CD14-positive monocyte (primary cell): Measurements from ENCODE around the gene AHNAK2. TPM values are rescaled to one million over a fixed set of nuclear protein-coding genes. Genes with fewer than 3 reads are reported as not detected.

Experiments
- DNase-seq, 3 donors: peaks; one replicate each; pipeline ENCODE4 v3.0.0-alpha.2; 2011 to 2022
- H2AFZ ChIP-seq: 2 replicates; pipeline ENCODE4 v1.6.0; 2012; ENCODE audit warnings: mild to moderate bottlenecking, low read depth, low read length, inconsistent platforms; ENCODE audit not compliant: insufficient read depth, poor library complexity, severe bottlenecking
- H3K27ac ChIP-seq, 2 donors: 1 replicate in 1 of 2; 2 replicates in 1 of 2; pipeline ENCODE4 v1.5.1; 2012 to 2013; ENCODE audit warnings: low read length in 2 of 2, control low read depth in 1 of 2, inconsistent platforms in 1 of 2, low read depth in 1 of 2, mild to moderate bottlenecking in 1 of 2
- H3K27me3 ChIP-seq, 2 donors: one replicate each; pipeline versions ENCODE4 v1.6.0 to v1.6.1; 2011 to 2013; ENCODE audit warnings: low read length in 2 of 2; ENCODE audit not compliant: control insufficient read depth in 2 of 2, insufficient read depth in 2 of 2
- H3K36me3 ChIP-seq, 2 donors: replicated peaks in 1 of 2; 1 replicate in 1 of 2; 2 replicates in 1 of 2; pipeline versions ENCODE4 v1.5.1 to v1.6.1; 2012 to 2013; ENCODE audit warnings: low read length in 2 of 2, control low read depth in 1 of 2, inconsistent platforms in 1 of 2, mild to moderate bottlenecking in 1 of 2; ENCODE audit not compliant: insufficient read depth in 2 of 2, control insufficient read depth in 1 of 2
- H3K4me1 ChIP-seq, 2 donors: 1 replicate in 1 of 2; 2 replicates in 1 of 2; pipeline versions ENCODE4 v1.5.1 to v1.6.1; 2012 to 2013; ENCODE audit warnings: low read length in 2 of 2, control low read depth in 1 of 2, inconsistent platforms in 1 of 2, mild to moderate bottlenecking in 1 of 2, moderate library complexity in 1 of 2; ENCODE audit not compliant: insufficient read depth in 2 of 2, control insufficient read depth in 1 of 2
- H3K4me2 ChIP-seq: replicated peaks from 2 replicates; pipeline ENCODE3; 2012; ENCODE audit warnings: low read length, moderate library complexity, mild to moderate bottlenecking; ENCODE audit not compliant: poor library complexity, severe bottlenecking; ENCODE audit errors: extremely low read depth
- H3K4me3 ChIP-seq, 3 experiments: fragments of 200-600 bp in 1 of 3; sonication (generic) in 1 of 3; replicated peaks in 1 of 3; 1 replicate in 2 of 3; 2 replicates in 1 of 3; pipeline ENCODE4 v1.5.1; 2011 to 2013; ENCODE audit warnings: low read length in 3 of 3, mild to moderate bottlenecking in 3 of 3, control low read depth in 2 of 3, low read depth in 2 of 3, inconsistent platforms in 1 of 3, moderate library complexity in 1 of 3
- H3K79me2 ChIP-seq: 2 replicates; pipeline ENCODE4 v1.6.0; 2012; ENCODE audit warnings: mild to moderate bottlenecking, control low read depth, inconsistent platforms, low read length, moderate library complexity; ENCODE audit not compliant: insufficient read depth
- H3K9ac ChIP-seq: 2 replicates; pipeline ENCODE4 v1.6.0; 2017; ENCODE audit warnings: low read length, mild to moderate bottlenecking; ENCODE audit not compliant: insufficient read depth, poor library complexity, severe bottlenecking
- H3K9me3 ChIP-seq, 2 donors: replicated peaks in 1 of 2; 1 replicate in 1 of 2; 2 replicates in 1 of 2; pipeline versions ENCODE4 v1.5.1 to v1.6.1; 2012 to 2013; ENCODE audit warnings: low read length in 2 of 2, control low read depth in 1 of 2; ENCODE audit not compliant: control insufficient read depth in 1 of 2, insufficient read depth in 1 of 2
- H4K20me1 ChIP-seq: 2 replicates; pipeline ENCODE4 v1.6.0; 2012; ENCODE audit warnings: mild to moderate bottlenecking, low read length, control low read depth, moderate library complexity; ENCODE audit not compliant: insufficient read depth
- H3K27ac Mint-ChIP-seq, 7 donors: one replicate each; pipeline ENCODE4 v1.8.0; 2020; ENCODE audit warnings: mild to moderate bottlenecking in 7 of 7, mixed read lengths in 7 of 7, moderate library complexity in 6 of 7, inconsistent platforms in 2 of 7
- H3K27me3 Mint-ChIP-seq, 3 donors: one replicate each; pipeline ENCODE4 v1.8.0; 2021 to 2022; ENCODE audit warnings: low read depth in 3 of 3, mild to moderate bottlenecking in 3 of 3, mixed read lengths in 3 of 3, moderate library complexity in 3 of 3, inconsistent platforms in 1 of 3
- H3K36me3 Mint-ChIP-seq, 2 donors: one replicate each; pipeline ENCODE4 v1.8.0; 2020; ENCODE audit warnings: mixed read lengths in 2 of 2, inconsistent platforms in 1 of 2, mild to moderate bottlenecking in 1 of 2
- H3K4me1 Mint-ChIP-seq: one replicate; pipeline ENCODE4 v1.8.0; 2020; ENCODE audit warnings: mild to moderate bottlenecking, mixed read lengths
- H3K4me3 Mint-ChIP-seq, 2 donors: one replicate each; pipeline ENCODE4 v1.8.0; 2020; ENCODE audit warnings: mild to moderate bottlenecking in 2 of 2, mixed read lengths in 2 of 2, moderate library complexity in 1 of 2
- H3K9me3 Mint-ChIP-seq, 7 donors: one replicate each; pipeline ENCODE4 v1.8.0; 2020 to 2022; ENCODE audit warnings: mixed read lengths in 7 of 7, mild to moderate bottlenecking in 6 of 7, moderate library complexity in 6 of 7, inconsistent platforms in 2 of 7
- WGBS: methylation state at CpG from one replicate; pipeline ENCODE4 v1.1.5; 2013; ENCODE audit warnings: missing lambda C conversion rate; ENCODE audit not compliant: insufficient coverage; 5-methylcytosine and 5-hydroxymethylcytosine counted together
- intact Hi-C, 2 donors: fragments of 100-400 bp; cut with micrococcal nuclease; formaldehyde crosslinking; loops; one replicate each; pipeline versions ENCODE4 v1.15.0 to v1.15.1; 2023
- polyA plus RNA-seq, 3 donors: library from polyadenylated mRNA; depleted of rRNA in 1 of 3; unstranded in 2 of 3; stranded (reverse) in 1 of 3; fragments of 300-500 nt in 2 of 3; fragments of >200 nt in 1 of 3; fragmentation: Illumina TruSeq in 2 of 3; gene quantifications; 1 replicate in 2 of 3; 2 replicates in 1 of 3; pipeline ENCODE4 v1.2.3, GENCODE V29; 2012 to 2021
- TF ChIP-seq, protein P1 (sequence below): fragments of 200-600 bp; IDR thresholded peaks from one replicate; pipeline ENCODE4 v1.8.0; 2022; ENCODE audit warnings: antibody characterized with exemption, mild to moderate bottlenecking

AHNAK2 gene
- polyA plus RNA-seq, 3 donors = 0.01 TPM; not detected in 2

DNA sequence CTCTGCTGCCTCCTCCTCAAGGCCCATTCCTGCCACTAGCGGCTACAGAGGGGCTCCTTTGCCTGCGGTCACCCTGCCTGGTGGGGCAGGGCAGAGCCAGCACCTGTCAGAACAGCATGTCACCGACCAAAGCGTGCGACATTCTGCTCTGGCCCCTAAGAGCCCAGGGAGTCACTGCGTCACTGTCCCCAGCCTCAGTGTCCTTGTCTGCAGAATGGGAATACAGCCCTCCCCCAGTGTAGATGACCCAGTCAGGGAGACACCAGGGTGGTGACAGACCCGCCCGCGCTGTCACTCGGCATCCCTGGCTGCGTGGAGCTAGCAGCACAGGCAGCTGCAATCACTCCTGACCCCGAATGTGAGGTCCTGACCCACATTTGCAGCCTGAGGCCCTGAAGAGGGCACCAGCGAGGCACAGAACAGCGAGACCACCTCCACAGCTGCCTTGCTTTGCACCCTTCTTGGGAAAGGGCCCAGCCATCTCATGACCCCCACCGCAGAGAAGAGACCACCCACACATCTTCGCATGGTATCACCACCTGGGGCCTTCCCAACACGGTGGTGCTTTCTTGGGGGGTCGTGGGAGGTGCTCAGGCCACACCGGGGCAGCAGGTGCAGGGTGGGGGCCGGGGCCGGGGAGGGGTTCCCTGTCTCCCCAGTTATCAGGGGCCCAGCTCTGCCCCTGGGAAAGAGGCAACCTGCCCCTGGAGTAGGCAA lies 2.5 kb downstream of the AHNAK2 start:
- Mint-ChIP-seq H3K36me3 (peaks cover 2 to 3% of the 10 kb centered on the region in 2 donors), H3K27ac (peak overlapping the region in 2 of 7 donors; percentile 46 to 58), H3K27me3 (peaks cover 37 to 43% (median 38%) of the 10 kb centered on the region in 3 donors), H3K4me1 (peaks cover 17% of the 10 kb centered on the region), H3K9me3 (peaks cover 0 to 14% (median 3%) of the 10 kb centered on the region in 7 donors), H3K4me3 (peak overlapping the region in 1 of 2 donors; percentile 59)
- peak in 1 of 3 donors; percentile 8 for DNase-seq
- intact Hi-C loops = loop anchor here (1.0 to 5.0 kb wide), 4 partner anchors 42 to 207 kb away; partner anchors contain the start of gene NUDT14 (in 1 of the 2)
- Histone ChIP-seq H3K9ac (no peak overlapping the region), H3K27ac (no peak overlapping the region), H3K9me3 (no peaks in the 10 kb centered on the region), H3K36me3 (no peaks in the 10 kb centered on the region), H3K4me1 (peaks cover 5 to 24% of the 10 kb centered on the region in 2 donors), H3K27me3 (peaks cover 10 to 34% of the 10 kb centered on the region in 2 donors), H3K4me2 (no peak overlapping the region), H3K4me3 (no peak overlapping the region), H3K79me2 (no peaks in the 10 kb centered on the region), H4K20me1 (no peaks in the 10 kb centered on the region), H2AFZ (no peak overlapping the region)
- WGBS = 49% methylated on average over 20 of the region's 21 CpGs
- TF ChIP-seq, protein P1, sequence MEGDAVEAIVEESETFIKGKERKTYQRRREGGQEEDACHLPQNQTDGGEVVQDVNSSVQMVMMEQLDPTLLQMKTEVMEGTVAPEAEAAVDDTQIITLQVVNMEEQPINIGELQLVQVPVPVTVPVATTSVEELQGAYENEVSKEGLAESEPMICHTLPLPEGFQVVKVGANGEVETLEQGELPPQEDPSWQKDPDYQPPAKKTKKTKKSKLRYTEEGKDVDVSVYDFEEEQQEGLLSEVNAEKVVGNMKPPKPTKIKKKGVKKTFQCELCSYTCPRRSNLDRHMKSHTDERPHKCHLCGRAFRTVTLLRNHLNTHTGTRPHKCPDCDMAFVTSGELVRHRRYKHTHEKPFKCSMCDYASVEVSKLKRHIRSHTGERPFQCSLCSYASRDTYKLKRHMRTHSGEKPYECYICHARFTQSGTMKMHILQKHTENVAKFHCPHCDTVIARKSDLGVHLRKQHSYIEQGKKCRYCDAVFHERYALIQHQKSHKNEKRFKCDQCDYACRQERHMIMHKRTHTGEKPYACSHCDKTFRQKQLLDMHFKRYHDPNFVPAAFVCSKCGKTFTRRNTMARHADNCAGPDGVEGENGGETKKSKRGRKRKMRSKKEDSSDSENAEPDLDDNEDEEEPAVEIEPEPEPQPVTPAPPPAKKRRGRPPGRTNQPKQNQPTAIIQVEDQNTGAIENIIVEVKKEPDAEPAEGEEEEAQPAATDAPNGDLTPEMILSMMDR = no peak

DNA sequence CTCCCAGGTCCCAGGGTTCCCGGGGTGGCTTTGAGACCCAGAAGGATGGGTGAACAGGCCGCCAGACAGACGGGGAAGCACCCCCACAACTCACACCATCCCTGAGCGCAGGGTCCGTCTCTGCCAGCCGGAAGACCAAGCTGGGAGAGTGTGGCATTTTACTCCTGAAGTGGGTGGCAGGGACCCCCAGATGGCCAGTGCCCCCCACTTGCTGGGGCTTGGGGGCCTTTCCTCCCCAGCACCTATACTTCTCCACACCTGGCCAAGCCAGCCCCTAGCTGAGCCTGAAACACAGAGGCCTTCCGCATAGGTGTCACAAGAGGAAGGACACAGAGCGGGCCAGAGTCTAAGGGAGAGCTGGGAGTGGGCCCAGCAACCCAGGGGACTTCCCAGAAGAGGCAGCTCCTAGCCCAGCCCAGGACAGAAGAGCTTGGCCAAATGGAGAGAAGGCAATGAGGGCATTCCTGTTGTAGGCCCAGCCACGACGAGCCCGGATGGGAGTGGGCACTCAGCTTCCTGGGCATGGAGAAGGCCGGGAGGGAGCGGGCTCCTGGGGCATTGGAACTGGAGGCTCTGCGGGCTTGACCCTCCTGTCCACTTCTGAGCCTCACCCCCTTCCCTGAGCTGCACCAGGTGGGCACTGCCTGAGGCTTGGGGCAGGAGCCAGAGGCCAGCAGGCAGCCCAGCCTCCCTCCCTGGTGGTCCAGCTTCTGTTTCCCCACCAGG lies 3.3 kb downstream of the AHNAK2 start:
- Mint-ChIP-seq H3K4me1 (peaks cover 17% of the 10 kb centered on the region), H3K27ac (no peak overlapping the region), H3K27me3 (peaks cover 34 to 37% (median 36%) of the 10 kb centered on the region in 3 donors), H3K4me3 (no peak overlapping the region), H3K36me3 (peaks cover 2 to 3% of the 10 kb centered on the region in 2 donors), H3K9me3 (peaks cover 0 to 14% (median 3%) of the 10 kb centered on the region in 7 donors)
- Histone ChIP-seq H3K4me1 (peaks cover 5 to 24% of the 10 kb centered on the region in 2 donors), H2AFZ (no peak overlapping the region), H3K79me2 (no peaks in the 10 kb centered on the region), H3K36me3 (no peaks in the 10 kb centered on the region), H3K9ac (no peak overlapping the region), H3K9me3 (no peaks in the 10 kb centered on the region), H3K4me3 (no peak overlapping the region), H3K27me3 (peaks cover 10 to 32% of the 10 kb centered on the region in 2 donors), H3K4me2 (no peak overlapping the region), H4K20me1 (no peaks in the 10 kb centered on the region), H3K27ac (no peak overlapping the region)
- intact Hi-C loops = loop anchor here in 1 of 2 donors (5.0 kb wide), 3 partner anchors 42 to 207 kb away; partner anchors contain the start of gene NUDT14
- DNase-seq = peak in 1 of 3 donors; percentile 3
- TF ChIP-seq, protein P1 = no peak
- 98% methylated on average over 8 of the region's 14 CpGs for WGBS
